CD4-positive, alpha-beta T cell treated with Interleukin-4 for 1 hour (primary cell): ENCODE data around the gene CPTP.
A peak's percentile ranks its signal among the peaks of the same experiment; 100 is the strongest.

Source experiments
- DNase-seq, 2 donors: peaks; one replicate each; pipeline ENCODE4 v3.0.0-alpha.2; 2020 to 2022

The CPTP gene

DNA sequence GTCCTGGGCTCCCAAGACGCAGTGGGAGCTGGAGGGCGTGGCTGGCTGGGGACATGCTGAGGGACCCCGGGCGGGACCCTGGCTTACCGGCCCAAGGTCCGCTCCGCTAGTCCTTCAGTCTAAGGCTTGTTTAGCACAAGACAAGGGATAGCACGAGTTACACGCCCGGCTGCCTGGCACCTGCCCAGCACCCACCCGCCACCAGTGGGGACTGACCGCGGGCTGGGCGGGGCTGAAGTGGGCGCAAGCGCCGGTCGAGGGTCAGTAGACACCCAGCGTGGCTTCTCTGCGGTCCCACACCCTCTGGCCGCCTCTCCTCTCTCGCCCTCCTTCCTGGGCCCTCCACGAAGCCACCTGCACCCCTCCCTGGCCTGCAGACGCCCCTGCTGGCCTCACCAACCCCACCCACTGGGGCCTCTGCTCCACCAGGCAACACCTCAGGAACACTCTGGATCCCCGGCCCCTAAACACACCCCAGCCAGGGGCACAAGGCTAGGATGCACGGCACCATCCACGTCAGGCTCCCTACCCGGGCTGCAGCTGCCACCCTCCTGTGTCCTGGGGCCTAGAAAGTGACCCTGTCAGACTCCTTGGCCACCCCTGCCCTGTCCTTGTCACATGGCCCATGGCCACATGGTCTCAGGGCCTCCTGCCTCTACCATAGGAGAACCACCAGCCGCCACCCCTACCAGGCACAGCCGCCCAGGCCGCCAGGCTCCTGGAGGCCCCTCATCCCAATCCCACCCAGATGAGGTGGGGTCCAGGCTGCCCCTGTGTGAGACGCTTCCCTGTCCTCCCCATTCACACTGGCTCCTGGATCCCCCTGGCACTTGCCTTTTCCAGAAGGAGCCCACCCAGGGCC lies 12.6 kb downstream of the CPTP start:
- no peak for DNase-seq

DNA sequence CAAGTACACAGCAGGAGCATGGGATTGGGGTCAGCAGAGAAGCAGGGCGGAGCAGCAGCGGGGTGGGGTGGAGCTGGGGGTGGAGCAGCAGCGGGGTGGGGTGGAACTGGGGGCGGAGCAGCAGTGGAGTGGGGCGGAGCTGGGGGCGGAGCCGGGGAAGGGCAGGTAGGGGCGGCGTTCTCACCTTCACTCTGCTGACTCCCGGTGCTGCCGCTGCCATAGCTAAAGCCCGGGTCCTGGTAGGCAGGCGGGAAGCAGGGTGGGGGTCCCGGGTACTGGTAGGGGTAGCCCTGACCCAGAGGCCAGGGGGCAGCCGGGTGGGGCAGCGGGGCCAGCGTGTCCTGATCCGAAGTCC lies 13.2 kb downstream of the CPTP start:
- no peak for DNase-seq

DNA sequence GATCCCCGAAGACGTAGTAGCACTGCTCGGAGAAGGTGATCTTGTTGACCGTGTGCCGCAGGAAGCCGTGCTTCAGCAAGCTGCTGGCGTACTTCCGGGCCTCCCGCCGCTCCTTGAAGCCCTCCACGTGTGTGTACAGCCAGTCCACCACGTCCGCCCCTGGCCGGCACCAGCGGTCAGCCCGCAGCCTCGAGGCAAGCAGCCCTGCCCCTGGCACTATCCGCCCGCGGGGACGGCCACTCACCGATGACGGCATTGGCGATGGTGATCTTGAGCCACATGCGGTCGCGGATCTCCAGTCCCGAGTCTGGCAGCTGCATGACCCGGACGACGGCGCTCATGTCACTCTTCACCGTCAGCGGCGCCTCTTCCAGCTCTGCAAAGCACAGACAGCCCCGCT lies 13.7 kb downstream of the CPTP start:
- no peak for DNase-seq

DNA sequence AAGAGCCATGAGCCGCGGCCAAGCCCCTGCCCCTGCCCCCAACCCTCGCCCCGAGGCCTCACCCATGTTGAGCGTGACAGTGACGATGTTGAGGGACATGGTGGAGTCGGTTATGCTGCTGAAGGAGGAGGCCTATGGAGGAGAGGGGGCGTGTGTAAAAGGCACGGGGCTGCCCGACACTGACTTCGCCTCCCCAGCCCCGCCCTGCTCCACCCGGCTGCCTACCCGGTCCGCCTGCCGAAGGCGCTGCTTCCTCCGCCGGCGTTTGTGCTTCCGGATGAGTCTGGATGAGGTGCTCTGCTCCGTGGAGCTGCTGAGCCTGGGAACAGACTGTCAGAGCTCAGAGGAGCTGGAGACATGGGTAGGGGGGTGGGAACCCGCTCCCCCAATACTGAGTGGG lies 15.6 kb downstream of the CPTP start:
- DNase-seq: no peak

DNA sequence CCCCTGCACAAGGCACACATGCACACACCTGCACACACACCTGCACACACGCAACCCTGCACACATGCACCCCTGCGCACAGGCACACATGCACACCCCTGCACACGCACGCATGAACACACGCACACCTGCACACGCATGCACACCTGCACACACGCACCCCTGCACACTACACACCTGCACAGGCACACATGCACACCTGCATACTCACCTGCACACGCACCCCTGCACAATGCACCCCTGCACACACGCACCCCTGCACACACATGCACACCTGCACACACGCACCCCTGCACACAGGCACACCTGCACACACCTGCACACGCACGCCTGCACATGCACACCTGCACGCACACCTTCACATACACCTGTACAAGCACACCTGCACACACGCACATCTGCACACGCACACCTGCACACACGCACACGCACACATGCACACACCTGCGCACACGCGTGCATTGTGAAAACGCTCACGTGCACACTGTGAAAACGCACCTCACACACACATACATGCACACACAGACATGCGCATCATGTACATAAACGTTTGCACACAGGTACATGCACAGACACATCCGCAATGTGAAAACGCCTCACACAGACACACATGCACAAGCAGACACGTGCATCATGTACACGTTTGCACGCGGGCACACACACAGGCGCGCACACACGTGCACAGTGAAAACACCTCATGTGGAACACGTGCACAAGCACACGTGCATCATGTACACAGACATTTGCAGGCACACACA lies 16.4 kb downstream of the CPTP start:
- DNase-seq: no peak

DNA sequence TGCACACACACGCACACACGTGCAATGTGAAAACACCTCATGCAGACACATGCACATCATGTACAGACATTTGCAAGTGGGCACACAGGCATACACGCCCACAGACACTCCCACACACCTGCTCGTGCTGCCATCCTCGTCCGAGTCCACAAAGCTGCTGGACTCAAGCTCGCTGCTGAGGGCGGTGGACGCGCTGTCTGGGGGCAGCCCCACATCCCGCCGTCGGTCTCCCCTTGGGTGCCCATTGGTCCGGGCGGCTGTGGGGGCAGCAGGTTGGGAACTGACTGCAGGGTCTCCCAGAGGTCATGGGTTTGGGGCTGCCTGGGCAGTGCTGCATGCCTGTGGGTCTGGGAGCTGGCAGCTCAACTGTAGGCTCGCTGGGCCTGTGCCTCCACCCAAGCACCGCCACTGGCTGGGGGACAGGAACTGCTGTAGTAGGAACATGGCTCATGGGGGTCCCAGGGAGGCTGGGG lies 17.0 kb downstream of the CPTP start:
- DNase-seq: no peak

DNA sequence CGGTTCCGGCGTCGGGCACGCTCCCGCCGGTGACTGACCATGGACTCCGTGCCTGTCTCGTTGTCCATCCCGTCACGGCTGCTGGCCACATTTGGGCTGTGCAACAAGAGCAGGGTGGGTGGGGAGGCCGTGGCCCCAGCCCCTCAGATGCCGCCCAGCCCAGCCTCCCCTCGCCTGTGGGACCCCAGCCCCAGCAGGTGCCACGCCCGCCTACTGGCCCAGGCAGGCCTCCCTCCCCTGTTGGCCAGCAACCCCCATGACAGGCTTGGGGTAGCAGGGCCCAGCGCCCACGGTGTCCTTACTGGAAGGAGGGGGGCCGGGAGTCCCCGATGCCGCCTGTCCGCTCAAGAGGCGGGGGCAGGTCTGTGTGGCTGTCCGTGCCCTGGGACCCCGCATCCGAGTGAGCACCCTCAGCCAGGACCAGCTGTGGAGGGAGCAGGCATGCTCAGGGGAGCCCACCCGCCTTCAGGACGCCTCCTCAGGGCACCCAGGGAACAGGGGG lies 17.5 kb downstream of the CPTP start:
- DNase-seq: no peak

DNA sequence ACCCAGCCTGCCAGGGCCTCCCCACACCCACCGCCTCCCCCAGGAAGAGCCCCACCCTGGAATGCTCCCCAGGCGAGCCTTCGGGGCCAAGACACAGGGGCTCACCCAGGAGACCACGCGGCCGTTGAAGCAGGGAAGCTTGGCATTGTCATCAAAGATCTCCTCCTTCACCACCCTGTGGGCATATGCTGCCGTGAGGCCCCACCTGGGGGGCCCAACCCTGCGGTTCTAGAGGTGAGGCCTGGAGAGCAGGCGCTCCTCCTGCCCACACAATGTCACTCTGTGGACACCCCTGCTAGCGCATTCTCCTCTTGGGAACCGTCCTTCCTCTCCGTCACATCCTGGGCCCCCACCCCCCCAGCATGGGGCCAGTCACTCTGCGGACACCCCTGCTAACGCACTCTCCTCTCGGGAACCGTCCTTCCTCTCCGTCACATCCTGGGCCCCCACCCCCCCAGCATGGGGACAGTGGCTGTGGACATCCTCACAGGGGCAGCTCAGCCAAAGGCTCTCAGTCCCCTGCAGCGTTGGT lies 18.0 kb downstream of the CPTP start:
- DNase-seq: no peak

DNA sequence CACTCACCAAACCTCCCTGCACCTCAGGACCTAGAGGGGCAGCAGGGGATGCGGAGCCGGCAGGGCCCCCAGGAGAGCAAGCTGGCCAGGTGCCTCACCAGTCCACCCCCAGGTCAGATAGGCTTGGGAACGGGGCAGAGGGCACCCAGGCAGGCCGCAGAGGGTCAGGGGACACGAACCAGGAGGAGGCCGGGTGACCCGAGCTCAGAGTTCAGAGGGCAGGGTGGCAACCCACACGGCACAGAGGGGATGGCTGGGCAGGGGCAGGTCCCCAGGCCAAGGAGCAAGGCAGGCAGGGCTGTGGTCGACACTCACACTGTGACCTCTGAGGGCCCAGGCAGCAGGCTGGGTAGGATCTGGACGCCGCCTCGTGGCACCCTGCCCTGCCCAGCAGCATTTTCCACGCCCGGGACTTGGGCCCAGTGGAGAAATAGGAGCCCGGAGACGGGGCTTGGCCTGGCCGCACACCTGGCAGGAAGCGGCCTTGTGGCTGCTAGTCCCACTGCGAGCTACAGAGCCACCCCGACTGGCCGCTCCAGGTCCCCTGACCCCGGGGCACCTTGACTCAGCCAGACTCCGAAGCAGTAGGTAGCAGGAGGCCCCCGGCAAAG lies 19.3 kb downstream of the CPTP start:
- no peak for DNase-seq

DNA sequence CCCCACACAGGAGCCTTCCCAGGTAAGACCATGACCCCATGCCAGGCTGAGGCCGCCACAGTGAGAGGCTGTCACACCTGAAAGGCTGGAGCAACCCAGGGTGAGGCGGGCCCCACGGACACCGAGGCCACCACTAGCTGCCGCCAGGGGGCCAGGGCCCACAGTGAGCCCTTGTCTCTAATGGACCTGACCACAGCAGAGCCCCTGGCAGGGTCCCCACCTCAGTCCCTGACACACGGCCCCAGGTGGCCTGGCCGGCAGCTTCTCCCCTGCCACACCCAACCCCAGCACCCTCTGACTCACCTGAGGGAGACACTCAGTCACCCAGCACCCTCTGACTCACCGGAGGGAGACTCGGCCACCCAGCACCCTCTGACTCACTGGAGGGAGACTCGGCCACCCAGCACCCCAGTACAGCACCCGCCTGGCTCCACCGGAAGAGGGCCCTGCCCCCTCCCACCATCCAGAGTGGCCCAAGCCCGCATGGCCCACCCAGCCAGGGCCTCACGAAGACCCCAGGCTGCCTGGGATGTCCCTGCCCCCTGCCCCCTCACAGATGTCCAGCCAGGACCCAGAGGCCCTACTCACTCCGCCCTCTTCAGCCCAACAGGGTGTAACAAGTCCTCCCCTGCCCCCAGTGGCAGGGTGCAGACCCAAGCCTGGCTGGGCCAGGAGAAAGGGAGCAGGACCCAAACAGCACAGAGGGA lies 20.2 kb downstream of the CPTP start:
- DNase-seq: no peak

DNA sequence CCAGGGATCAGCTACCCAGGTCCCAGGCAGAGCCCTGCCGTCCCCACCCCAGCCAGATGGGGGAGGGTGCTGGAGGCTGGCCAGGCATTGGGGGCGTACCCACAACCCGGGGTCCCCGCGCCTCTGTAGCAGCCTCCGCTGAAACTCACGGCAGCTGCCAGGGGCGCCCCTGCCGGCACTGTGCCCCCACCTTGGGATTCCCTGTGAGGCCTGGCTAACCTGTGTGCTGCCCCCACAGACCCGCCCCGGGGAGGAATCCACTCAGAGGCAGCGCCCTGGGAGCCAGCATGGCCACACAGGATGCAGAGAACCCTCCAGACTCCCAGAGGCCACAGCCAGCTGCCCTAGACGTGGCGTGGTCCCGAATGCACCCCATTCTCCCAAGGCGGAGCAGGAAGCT lies 20.8 kb downstream of the CPTP start:
- no peak for DNase-seq

DNA sequence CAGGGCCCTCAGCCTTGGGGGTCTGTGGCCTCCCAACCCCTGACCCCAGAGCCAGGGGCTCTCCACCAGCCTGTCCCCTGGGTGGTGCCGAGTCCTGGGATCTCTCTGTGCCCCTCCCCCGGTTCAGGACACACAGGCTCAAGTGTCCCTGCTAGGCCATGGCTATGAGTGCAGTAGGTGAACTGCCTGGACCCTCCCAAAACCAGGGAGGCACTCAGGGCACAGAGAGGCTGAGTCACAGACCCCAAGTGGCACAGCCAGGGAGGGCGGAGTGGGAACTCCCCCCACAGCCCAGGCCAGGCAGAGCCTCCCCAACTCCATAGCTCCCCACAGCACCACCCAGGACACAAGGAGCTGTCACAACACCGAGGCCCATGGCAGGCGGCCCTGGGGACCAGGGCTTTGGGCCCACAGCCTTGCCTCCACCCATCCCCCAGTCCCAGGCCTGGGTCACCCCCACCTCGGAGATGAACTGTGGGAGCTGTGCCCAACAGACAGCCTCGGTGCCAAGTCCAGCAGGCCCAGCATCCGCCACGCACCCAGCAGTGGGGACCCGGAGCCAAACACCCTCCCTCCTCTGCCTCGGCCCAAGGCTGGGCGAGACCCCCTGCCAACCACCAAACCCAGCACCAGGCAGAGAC lies 21.4 kb downstream of the CPTP start:
- DNase-seq: no peak

DNA sequence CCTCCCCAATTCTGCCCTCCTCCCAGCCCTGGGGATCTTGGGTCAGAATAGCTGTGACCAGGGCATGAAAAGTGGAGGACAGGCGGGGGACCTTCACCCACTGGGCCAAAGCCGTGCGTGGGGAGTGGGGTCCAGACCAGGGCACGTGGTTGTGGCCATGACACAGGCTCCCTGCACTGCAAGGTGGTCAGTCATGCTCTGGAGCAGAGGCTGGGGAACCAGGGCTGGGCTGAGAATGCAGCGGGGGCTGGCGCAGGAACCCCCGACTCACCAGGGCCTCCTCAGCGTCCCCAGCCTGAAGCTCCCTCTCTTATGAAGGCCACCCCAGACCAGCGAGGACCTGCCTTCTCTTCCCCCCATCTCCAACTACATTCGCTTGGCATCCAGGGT lies 21.9 kb downstream of the CPTP start:
- DNase-seq: no peak

DNA sequence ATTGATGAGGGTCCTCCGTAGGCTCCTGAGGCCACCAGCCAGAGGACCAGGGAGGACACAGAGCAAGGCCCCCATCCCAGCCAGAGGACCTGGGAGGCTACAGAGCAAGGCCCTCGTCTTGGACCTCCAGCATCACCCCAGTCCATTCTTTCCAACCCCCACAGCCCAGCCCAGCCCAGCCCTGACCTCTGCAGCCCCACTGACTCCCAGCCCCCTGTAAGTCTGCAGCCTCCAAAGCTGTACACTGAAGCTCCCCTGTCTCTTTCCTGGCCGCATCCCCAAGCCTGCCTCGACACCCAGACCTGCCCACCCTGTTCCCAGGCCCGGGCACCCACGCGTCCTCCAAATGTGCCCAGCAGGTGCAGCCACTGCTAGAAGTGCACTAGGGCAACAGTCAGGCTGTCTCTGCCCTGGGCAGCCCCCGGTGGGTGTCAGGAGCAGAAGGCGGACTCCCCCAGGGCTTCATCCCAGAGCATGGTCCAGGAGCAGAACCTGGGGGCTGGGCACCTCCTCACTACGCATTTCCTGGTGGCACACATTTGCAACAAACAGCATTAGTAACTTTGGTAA lies 22.5 kb downstream of the CPTP start:
- no peak for DNase-seq

DNA sequence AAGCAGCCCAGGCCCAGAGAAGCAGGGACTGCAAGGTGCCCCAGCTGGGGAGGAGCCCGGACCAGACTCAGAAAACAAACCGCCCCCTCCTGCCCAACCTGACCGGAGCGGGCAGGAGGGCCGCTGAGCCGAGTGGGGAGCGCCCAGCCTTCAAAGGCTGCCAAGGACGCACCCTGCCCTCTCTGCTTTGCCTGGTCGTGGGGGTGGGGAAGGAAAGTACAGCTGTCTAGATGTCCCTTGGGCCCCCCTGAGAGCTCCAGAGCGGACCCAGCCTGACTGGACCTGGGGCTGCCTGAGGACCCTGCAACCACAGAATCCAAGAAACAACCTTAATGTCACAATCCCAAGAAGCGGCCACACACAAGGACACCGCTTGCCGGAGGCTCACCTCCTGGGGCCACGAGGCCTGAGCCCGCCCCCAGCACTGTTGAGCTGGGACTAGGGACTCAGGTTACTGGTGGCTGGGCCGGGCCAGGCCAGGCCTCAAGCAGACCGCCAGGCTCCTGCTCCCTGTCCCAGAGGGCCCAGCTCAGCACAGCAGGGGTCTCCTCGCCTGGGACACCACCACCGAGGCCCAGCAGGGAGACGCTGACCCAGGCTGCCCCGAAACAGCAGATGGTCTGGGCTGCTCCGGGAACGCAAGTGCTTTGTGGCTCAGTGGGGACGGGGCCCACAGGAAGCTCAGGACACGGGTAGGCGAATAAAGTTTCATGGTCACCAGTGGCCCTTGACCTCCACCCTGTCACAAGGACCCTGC lies 23.2 kb downstream of the CPTP start:
- no peak for DNase-seq

DNA sequence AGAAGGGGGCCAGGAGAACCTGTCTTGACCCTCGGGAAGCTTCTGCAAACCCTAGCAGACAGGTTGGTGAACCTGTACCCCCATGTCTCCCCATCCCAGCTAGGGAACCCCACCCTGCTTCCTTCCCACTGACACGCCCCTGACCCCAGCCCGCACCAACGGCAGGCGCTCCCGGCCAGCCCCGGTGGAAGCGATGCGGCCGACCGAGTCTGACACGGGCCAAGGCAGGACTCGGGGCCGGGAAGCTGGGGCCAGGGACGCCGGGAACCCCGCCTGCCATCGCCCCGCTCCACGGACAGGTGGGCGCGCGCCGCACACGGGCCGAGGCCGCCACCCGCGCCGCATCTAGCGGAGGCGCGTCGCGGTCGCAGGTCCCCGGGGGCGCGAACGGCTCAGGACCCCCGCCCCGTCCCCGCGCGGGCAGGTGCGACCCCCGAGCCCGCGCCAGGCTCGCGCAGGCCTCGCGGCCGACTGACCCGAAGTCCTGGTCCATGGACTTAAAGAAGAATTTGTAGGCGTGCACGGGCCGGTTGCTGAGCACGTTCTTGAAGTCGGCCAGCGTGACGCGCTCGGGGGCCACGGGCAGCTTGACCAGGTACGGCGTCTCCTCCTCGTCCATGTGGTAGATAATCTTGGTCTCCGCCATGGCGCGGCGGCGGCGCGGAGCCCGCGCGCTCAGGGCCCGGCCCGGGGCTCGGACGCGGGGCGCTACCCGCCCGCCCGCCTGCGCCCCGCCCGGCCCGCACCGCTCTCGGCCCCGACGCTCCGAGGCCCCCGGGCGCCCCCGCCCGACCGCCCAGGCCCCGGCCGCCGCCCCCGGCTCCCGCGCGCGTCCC lies 24.0 kb downstream of the CPTP start:
- DNase-seq: no peak

DNA sequence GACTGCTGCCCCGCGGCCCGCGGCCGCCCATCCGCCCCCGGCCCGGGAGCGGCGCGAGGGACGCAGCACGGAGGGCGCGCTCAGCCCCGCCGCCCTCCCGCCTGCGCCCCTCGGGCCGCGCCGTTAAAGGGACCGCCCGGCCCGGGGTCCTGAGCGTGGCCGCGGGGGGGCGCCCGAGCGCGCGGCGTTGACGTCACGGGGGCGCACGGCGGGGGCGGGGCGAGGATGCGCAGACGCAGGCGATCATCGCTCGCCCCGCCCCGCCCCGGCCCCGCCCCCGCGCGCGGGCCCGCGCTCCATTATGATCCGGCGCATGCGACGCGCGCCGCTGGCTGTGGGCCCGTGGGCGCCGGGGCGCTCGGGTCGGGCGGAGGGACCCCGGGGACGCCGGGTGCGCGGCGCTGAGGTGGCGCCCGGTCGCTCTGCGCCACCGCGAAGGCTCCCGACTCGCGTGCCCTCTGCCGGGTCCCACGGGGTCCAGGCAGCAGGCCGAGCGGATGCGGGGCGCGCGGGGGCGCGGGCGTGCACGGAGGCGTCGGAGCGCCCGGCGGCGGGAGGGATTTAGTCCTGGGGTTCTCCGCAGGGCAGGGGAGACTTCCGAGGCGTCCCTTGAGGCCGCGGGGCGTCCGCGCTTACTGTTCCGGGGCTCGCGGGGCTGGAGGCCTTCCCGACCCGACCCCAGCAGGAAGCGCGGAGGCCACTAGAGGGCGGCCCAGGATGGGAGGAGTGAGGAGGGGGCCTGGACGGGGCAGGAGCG lies 24.8 kb downstream of the CPTP start, which contains the start of gene DVL1:
Gene DVL1, minus strand, starts transcription at position 163 of the 757 bp plus-strand sequence. CDS start 353 bp downstream, outside the sequence.
- peak; percentile 73 to 74 for DNase-seq

DNA sequence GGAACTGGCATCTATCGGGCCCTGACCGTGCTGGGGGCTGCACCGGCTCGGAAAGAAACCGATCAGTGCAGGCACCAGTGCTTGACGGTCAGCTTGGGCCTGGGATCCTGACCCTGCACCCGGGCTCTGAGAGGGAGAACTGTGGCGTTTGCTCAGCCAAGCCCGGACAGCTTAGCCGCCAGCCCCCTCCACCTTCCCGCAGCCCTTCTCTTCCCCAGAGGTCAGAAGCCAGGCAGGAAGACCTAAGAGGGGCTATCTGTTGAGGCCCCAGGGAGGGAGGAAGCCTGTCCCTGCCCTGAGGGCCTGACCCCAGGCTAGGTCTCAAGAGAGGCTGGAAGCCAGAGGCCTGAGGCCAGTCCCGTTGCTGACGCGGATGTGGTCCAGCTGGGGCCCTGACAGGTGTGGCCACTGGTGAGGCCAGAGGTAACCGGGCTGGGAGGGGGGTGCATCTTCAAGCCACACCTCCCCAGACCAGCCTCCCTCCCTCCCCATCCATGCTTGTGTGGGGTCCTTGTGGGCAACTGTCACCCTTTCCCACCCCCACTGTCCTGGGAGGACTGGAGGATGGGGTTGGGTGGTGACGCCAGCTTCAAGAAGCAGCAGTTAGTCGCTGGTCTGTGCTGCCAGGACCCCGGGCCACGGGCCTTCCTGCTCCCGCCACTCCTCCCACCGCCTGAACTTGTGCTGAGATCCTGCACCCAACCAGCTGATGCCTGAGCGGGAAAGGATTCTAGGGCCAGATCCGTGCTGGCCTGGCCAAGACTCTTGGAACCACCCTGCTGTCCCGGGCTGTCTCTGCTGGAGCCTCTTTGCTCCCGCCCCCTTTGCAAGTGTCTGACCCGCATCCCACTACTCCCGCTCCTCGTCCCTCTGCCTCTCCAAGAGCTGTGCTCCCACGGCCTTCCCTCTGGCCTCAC lies 27.2 kb downstream of the CPTP start:
- DNase-seq: no peak
